Uterus (tissue), 4 donors: ENCODE data around the gene UBASH3B. TPM values are rescaled to one million over a fixed set of nuclear protein-coding genes. Genes with fewer than 3 reads are reported as not detected.

Experiments
- DNase-seq, 2 donors: peaks; one replicate each; pipeline ENCODE4 v3.0.0-alpha.2; 2019 to 2020
- H3K27ac ChIP-seq, 2 donors: fragments of 200-600 bp; sonication (generic); 1 replicate in 1 of 2; 2 replicates in 1 of 2; pipeline ENCODE4 v1.5.1; 2016 to 2018
- H3K27me3 ChIP-seq, 2 donors: fragments of 200-600 bp; sonication (generic); one replicate each; pipeline ENCODE4 v1.5.1; 2018 to 2019; ENCODE audit warnings: control low read depth in 1 of 2
- H3K36me3 ChIP-seq, 2 donors: fragments of 200-600 bp; sonication (generic); one replicate each; pipeline ENCODE4 v1.5.1; 2019; ENCODE audit warnings: control low read depth in 1 of 2
- H3K4me1 ChIP-seq, 2 donors: fragments of 200-600 bp; sonication (generic); one replicate each; pipeline ENCODE4 v1.5.1; 2018 to 2019; ENCODE audit warnings: control low read depth in 1 of 2
- H3K4me3 ChIP-seq, 2 donors: fragments of 200-600 bp; sonication (generic); 1 replicate in 1 of 2; 2 replicates in 1 of 2; pipeline ENCODE4 v1.5.1; 2018 to 2019; ENCODE audit warnings: mild to moderate bottlenecking in 1 of 2
- H3K9me3 ChIP-seq, 2 donors: fragments of 200-600 bp; sonication (generic); one replicate each; pipeline ENCODE4 v1.5.1; 2019; ENCODE audit warnings: control low read depth in 1 of 2
- CTCF ChIP-seq, 4 experiments: fragments of 200-600 bp in 2 of 4; fragments of 450-650 bp in 2 of 4; sonication (generic) in 2 of 4; IDR thresholded peaks; one replicate each; pipeline ENCODE4 v1.5.1; 2016 to 2019; ENCODE audit warnings: antibody characterized with exemption in 4 of 4, mild to moderate bottlenecking in 2 of 4, moderate library complexity in 1 of 4
- POLR2A ChIP-seq, 2 donors: fragments of 450-650 bp; IDR thresholded peaks; one replicate each; pipeline ENCODE4 v1.6.1; 2016; ENCODE audit warnings: antibody characterized with exemption in 2 of 2, mild to moderate bottlenecking in 1 of 2, moderate library complexity in 1 of 2
- intact Hi-C: fragments of 100-400 bp; cut with DNase I; formaldehyde crosslinking; loops from one replicate; pipeline ENCODE4 v1.15.1; 2023; ENCODE audit warnings: low total_unique reads
- total RNA-seq, 4 donors: library from RNA; depleted of rRNA in 3 of 4; stranded (reverse); fragments of >200 nt in 3 of 4; gene quantifications; one replicate each; pipeline versions ENCODE4 v1.1.0 to v1.2.4, GENCODE V29; 2014 to 2023
- donor health status: DM: yes; HTN: yes; CAD: no.

UBASH3B gene
- total RNA-seq, 4 donors from 2014 or later = under 0.01 to 5.8 (median 2.0) TPM

GRCh38 chr11:122789907-122790306, 134.4 kb downstream of the UBASH3B start:
- intact Hi-C loops = no loop called here
- Histone ChIP-seq H3K27me3 (no peaks in the 10 kb centered on the region), H3K4me3 (no peak overlapping the region), H3K27ac (no peak overlapping the region), H3K4me1 (no peaks in the 10 kb centered on the region), H3K9me3 (no peaks in the 10 kb centered on the region), H3K36me3 (no peaks in the 10 kb centered on the region)
- DNase-seq = no peak
- no peak for TF ChIP-seq CTCF (IDR thresholded peaks at IDR 0.05)
- TF ChIP-seq POLR2A (IDR thresholded peaks at IDR 0.05) = no peak

- Histone ChIP-seq H3K4me1 (no peaks in the 10 kb centered on the region), H3K36me3 (no peaks in the 10 kb centered on the region), H3K27ac (peak overlapping the region in 1 of 2 donors; percentile 55), H3K9me3 (no peaks in the 10 kb centered on the region), H3K27me3 (no peaks in the 10 kb centered on the region), H3K4me3 (no peak overlapping the region)
- TF ChIP-seq CTCF (IDR thresholded peaks at IDR 0.05) (no peak), POLR2A (IDR thresholded peaks at IDR 0.05) (no peak)
- DNase-seq = no peak
- intact Hi-C loops = no loop called here
Observed at GRCh38 chr11:122791411-122791810, 135.9 kb downstream of the UBASH3B start.

GRCh38 chr11:122791836-122792235, 136.3 kb downstream of the UBASH3B start:
- Histone ChIP-seq H3K27ac (peak overlapping the region in 1 of 2 donors; percentile 55), H3K9me3 (no peaks in the 10 kb centered on the region), H3K4me1 (no peaks in the 10 kb centered on the region), H3K36me3 (no peaks in the 10 kb centered on the region), H3K27me3 (no peaks in the 10 kb centered on the region), H3K4me3 (no peak overlapping the region)
- DNase-seq = no peak
- intact Hi-C loops = no loop called here
- TF ChIP-seq POLR2A (IDR thresholded peaks at IDR 0.05) = no peak
- TF ChIP-seq CTCF (IDR thresholded peaks at IDR 0.05) = no peak

- Histone ChIP-seq H3K36me3 (no peaks in the 10 kb centered on the region), H3K9me3 (no peaks in the 10 kb centered on the region), H3K4me1 (no peaks in the 10 kb centered on the region), H3K27me3 (no peaks in the 10 kb centered on the region), H3K4me3 (no peak overlapping the region), H3K27ac (no peak overlapping the region)
- intact Hi-C loops = no loop called here
- DNase-seq = no peak
- no peak for TF ChIP-seq POLR2A (IDR thresholded peaks at IDR 0.05)
Observed at GRCh38 chr11:122793515-122793914, 138.0 kb downstream of the UBASH3B start.

- H3K27ac ChIP-seq = no peak overlapping the region
- intact Hi-C loops = no loop called here
- H3K4me3 ChIP-seq = no peak overlapping the region
- H3K9me3 ChIP-seq = no peaks in the 10 kb centered on the region
- H3K27me3 ChIP-seq = no peaks in the 10 kb centered on the region
- no peaks in the 10 kb centered on the region for H3K36me3 ChIP-seq
- no peak for DNase-seq
- TF ChIP-seq CTCF (IDR thresholded peaks at IDR 0.05) (no peak), POLR2A (IDR thresholded peaks at IDR 0.05) (no peak)
- H3K4me1 ChIP-seq = no peaks in the 10 kb centered on the region
Observed at GRCh38 chr11:122795307-122795706, 139.8 kb downstream of the UBASH3B start.

- intact Hi-C loops = no loop called here
- Histone ChIP-seq H3K36me3 (no peaks in the 10 kb centered on the region), H3K4me1 (no peaks in the 10 kb centered on the region), H3K4me3 (no peak overlapping the region), H3K27me3 (no peaks in the 10 kb centered on the region), H3K9me3 (no peaks in the 10 kb centered on the region), H3K27ac (no peak overlapping the region)
- TF ChIP-seq CTCF (IDR thresholded peaks at IDR 0.05) (peak; percentile 41 to 70 (median 50)), POLR2A (IDR thresholded peaks at IDR 0.05) (no peak)
- DNase-seq = peak in 1 of 2 donors; percentile 39
Observed at GRCh38 chr11:122796128-122796717, 140.7 kb downstream of the UBASH3B start.
